PC-3 (cell line): ENCODE data around the gene SRPRA. TPM values are rescaled to one million over a fixed set of nuclear protein-coding genes. Genes with fewer than 3 reads are reported as not detected.

Experiments used
- ATAC-seq: fragments of 200-7000 bp; cut with Tn5 transposase; 2 replicates; pipeline ENCODE4 v1.9.1; 2020; ENCODE audit warnings: mild to moderate bottlenecking, moderate library complexity
- BruUV-seq: library from RNA; stranded (reverse); fragments of 400-500 nt; replicated peaks from 2 replicates; lab custom pipeline; 2021; lab: Mats Ljungman, UMichigan
- CTCF ChIA-PET: fragments of 300-600 bp; sonication (Branson Sonifier 250); formaldehyde crosslinking; loops from one replicate; lab custom pipeline; 2022; ENCODE audit warnings: antibody characterized with exemption; lab: Charles Lee
- POLR2A ChIA-PET: fragments of 300-600 bp; sonication (Branson Sonifier 250); formaldehyde crosslinking; loops from one replicate; lab custom pipeline; 2022; ENCODE audit warnings: antibody characterized with exemption; ENCODE audit not compliant: unreplicated experiment; lab: Charles Lee
- DNase-seq: peaks from one replicate; pipeline ENCODE4 v3.0.0-alpha.2; 2015
- H2AFZ ChIP-seq: fragments of 300-600 bp; sonication (generic); 2 replicates; pipeline ENCODE4 v1.6.0; 2016; ENCODE audit warnings: antibody characterized with exemption, low read length
- H3F3A ChIP-seq: fragments of 300-600 bp; sonication (generic); one replicate; pipeline ENCODE4 v1.6.0; 2017; ENCODE audit warnings: antibody characterized with exemption, low read length, control low read depth, mild to moderate bottlenecking; ENCODE audit not compliant: unreplicated experiment
- H3K27ac ChIP-seq: fragments of 300-600 bp; sonication (generic); 2 replicates; pipeline ENCODE4 v1.5.1; 2016; ENCODE audit warnings: mild to moderate bottlenecking, low read length
- H3K27me3 ChIP-seq: fragments of 300-600 bp; sonication (generic); 2 replicates; pipeline ENCODE4 v1.6.1; 2016; ENCODE audit warnings: low read length, mixed read lengths
- H3K36me3 ChIP-seq: fragments of 300-600 bp; sonication (generic); 2 replicates; pipeline ENCODE4 v1.6.1; 2016; ENCODE audit warnings: low read depth, mixed run types, low read length, mixed read lengths
- H3K4me1 ChIP-seq: fragments of 300-600 bp; sonication (generic); 2 replicates; pipeline ENCODE4 v1.5.1; 2016; ENCODE audit warnings: low read length; ENCODE audit not compliant: insufficient read depth
- H3K4me2 ChIP-seq: fragments of 300-600 bp; sonication (generic); 2 replicates; pipeline ENCODE4 v1.6.0; 2016; ENCODE audit warnings: low read length
- H3K4me3 ChIP-seq: fragments of 300-600 bp; sonication (generic); 2 replicates; pipeline ENCODE4 v1.5.1; 2016; ENCODE audit warnings: mild to moderate bottlenecking, low read length, mixed read lengths
- H3K79me2 ChIP-seq: fragments of 300-600 bp; sonication (generic); 2 replicates; pipeline ENCODE4 v1.6.1; 2017; ENCODE audit warnings: low read length, mixed read lengths
- H3K9ac ChIP-seq: fragments of 300-600 bp; sonication (generic); 2 replicates; pipeline ENCODE4 v1.6.0; 2016; ENCODE audit warnings: mild to moderate bottlenecking, low read length
- H3K9me2 ChIP-seq: fragments of 300-600 bp; sonication (generic); replicated peaks from 2 replicates; pipeline ENCODE4 v1.6.1; 2016; ENCODE audit warnings: mixed run types, low read length, mixed read lengths
- H3K9me3 ChIP-seq: fragments of 300-600 bp; sonication (generic); 2 replicates; pipeline ENCODE4 v1.6.1; 2016; ENCODE audit warnings: low read length, mixed read lengths
- H4K20me1 ChIP-seq: fragments of 300-600 bp; sonication (generic); 2 replicates; pipeline ENCODE4 v1.6.1; 2016; ENCODE audit warnings: low read length, mixed read lengths
- CTCF ChIP-seq: fragments of 300-600 bp; sonication (generic); conservative IDR thresholded peaks from 2 replicates; pipeline ENCODE4 v1.5.1; 2017; ENCODE audit warnings: antibody characterized with exemption, low read depth, mild to moderate bottlenecking, low read length
- EZH2 ChIP-seq: fragments of 300-600 bp; sonication (generic); IDR thresholded peaks from one replicate; pipeline ENCODE4 v1.6.1; 2017; ENCODE audit warnings: antibody characterized with exemption, mild to moderate bottlenecking, low read length; ENCODE audit not compliant: unreplicated experiment
- EZH2phosphoT487 ChIP-seq: fragments of 300-600 bp; sonication (generic); IDR thresholded peaks from 2 replicates; pipeline ENCODE4 v1.6.1; 2018; ENCODE audit warnings: mild to moderate bottlenecking, antibody characterized with exemption, low read length, borderline replicate concordance
- intact Hi-C: fragments of 100-400 bp; cut with micrococcal nuclease; formaldehyde crosslinking; loops from 2 replicates; pipeline ENCODE4 v1.9.0; 2023
- total RNA-seq: library from RNA; depleted of rRNA; stranded (reverse); fragments of >200 nt; gene quantifications from 2 replicates; pipeline ENCODE4 v1.2.3, GENCODE V29; 2014

SRPRA gene
- total RNA-seq, 1 experiment from 2014 or later = 143 TPM

GRCh38 chr11:126254819-126255218 lies 13.9 kb downstream of the SRPRA start:
- no peaks in the 10 kb centered on the region for H3K27me3 ChIP-seq
- no peaks in the 10 kb centered on the region for H3K79me2 ChIP-seq
- POLR2A ChIA-PET = no interaction called here
- ATAC-seq (no peak), DNase-seq (no peak)
- no peaks in the 10 kb centered on the region for H3K9me3 ChIP-seq
- no peak for TF ChIP-seq EZH2phosphoT487
- TF ChIP-seq EZH2 = no peak
- no peak for TF ChIP-seq CTCF
- H4K20me1 ChIP-seq = no peaks in the 10 kb centered on the region
- CTCF ChIA-PET = no interaction called here
- H3K4me2 ChIP-seq = no peak overlapping the region
- H3K4me3 ChIP-seq = no peak overlapping the region
- H3K4me1 ChIP-seq = no peaks in the 10 kb centered on the region
- intact Hi-C loops = no loop called here
- BruUV-seq = no TSS peak
- peaks cover 23% of the 10 kb centered on the region for H3K36me3 ChIP-seq
- peaks cover 5% of the 10 kb centered on the region for H3F3A ChIP-seq
- no peak overlapping the region for H3K9ac ChIP-seq
- no peak overlapping the region for H2AFZ ChIP-seq
- no peaks in the 10 kb centered on the region for H3K9me2 ChIP-seq
- H3K27ac ChIP-seq = no peak overlapping the region

- H3K4me2 ChIP-seq = no peak overlapping the region
- no peaks in the 10 kb centered on the region for H3K9me2 ChIP-seq
- peaks cover 26% of the 10 kb centered on the region for H3K36me3 ChIP-seq
- peaks cover 1% of the 10 kb centered on the region for H3F3A ChIP-seq
- H2AFZ ChIP-seq = no peak overlapping the region
- no peaks in the 10 kb centered on the region for H4K20me1 ChIP-seq
- DNase-seq (no peak), ATAC-seq (no peak)
- intact Hi-C loops = no loop called here
- CTCF ChIA-PET = no interaction called here
- no peaks in the 10 kb centered on the region for H3K4me1 ChIP-seq
- BruUV-seq = no TSS peak
- H3K4me3 ChIP-seq = no peak overlapping the region
- no peaks in the 10 kb centered on the region for H3K9me3 ChIP-seq
- H3K79me2 ChIP-seq = no peaks in the 10 kb centered on the region
- H3K27me3 ChIP-seq = no peaks in the 10 kb centered on the region
- POLR2A ChIA-PET = no interaction called here
- H3K9ac ChIP-seq = no peak overlapping the region
- no peak overlapping the region for H3K27ac ChIP-seq
- no peak for TF ChIP-seq EZH2
- TF ChIP-seq CTCF = no peak
- no peak for TF ChIP-seq EZH2phosphoT487
Observed at GRCh38 chr11:126253265-126253664, 15.4 kb downstream of the SRPRA start.

GRCh38 chr11:126246636-126247035 lies 22.1 kb downstream of the SRPRA start:
- Histone ChIP-seq H3K9me3 (no peaks in the 10 kb centered on the region), H3K4me1 (no peaks in the 10 kb centered on the region), H3K27me3 (no peaks in the 10 kb centered on the region), H3F3A (no peaks in the 10 kb centered on the region), H3K4me2 (no peak overlapping the region), H3K9ac (no peak overlapping the region), H3K4me3 (no peak overlapping the region), H3K9me2 (no peaks in the 10 kb centered on the region), H3K27ac (no peak overlapping the region), H3K36me3 (peaks cover 30% of the 10 kb centered on the region), H4K20me1 (no peaks in the 10 kb centered on the region), H3K79me2 (no peaks in the 10 kb centered on the region), H2AFZ (no peak overlapping the region)
- intact Hi-C loops = no loop called here
- no TSS peak for BruUV-seq
- ChIA-PET POLR2A (no interaction called here), CTCF (no interaction called here)
- DNase-seq = no peak
- no peak for ATAC-seq
- no peak for TF ChIP-seq EZH2
- no peak for TF ChIP-seq EZH2phosphoT487
